Measurements from ENCODE around the gene OVAAL. TPM values are rescaled to one million over a fixed set of nuclear protein-coding genes. Genes with fewer than 3 reads are reported as not detected.

Gene OVAAL
- total and polyA plus RNA-seq, 10 of the 15 experiments (the other 5 are each of a cell fraction or from before 2014, with no cell fraction given) = 0.04 to 0.33 (median 0.06) TPM; not detected in 7

GRCh38 chr1:180571060-180571831, 12.5 kb downstream of the OVAAL start (continued):
- TF ChIP-seq USF1 (IDR thresholded peaks at IDR 0.05; ENCODE audit: borderline replicate concordance, extremely low read length, insufficient read depth, low read depth, low read length) (no peak), NR2C2 (IDR thresholded peaks at IDR 0.05; ENCODE audit: borderline replicate concordance, control insufficient read depth, insufficient read length, low read depth) (no peak), NFYB (IDR thresholded peaks at IDR 0.05; ENCODE audit: insufficient read depth, low read depth, low read length) (no peak), NFIC (IDR thresholded peaks at IDR 0.05; ENCODE audit: low read depth, low read length) (no peak), HCFC1 (IDR thresholded peaks at IDR 0.05; ENCODE audit: low read length) (no peak), ZBTB11 (CRISPR knock-in tag; IDR thresholded peaks at IDR 0.05) (no peak)
